Midbrain (tissue), 1 donor: Measurements from ENCODE around the gene COBL.
A peak's percentile ranks its signal among the peaks of the same experiment; 100 is the strongest.

Source experiments
- DNase-seq: peaks from one replicate; lab custom pipeline; 2025; lab: John Stamatoyannopoulos, UW

COBL gene

DNA sequence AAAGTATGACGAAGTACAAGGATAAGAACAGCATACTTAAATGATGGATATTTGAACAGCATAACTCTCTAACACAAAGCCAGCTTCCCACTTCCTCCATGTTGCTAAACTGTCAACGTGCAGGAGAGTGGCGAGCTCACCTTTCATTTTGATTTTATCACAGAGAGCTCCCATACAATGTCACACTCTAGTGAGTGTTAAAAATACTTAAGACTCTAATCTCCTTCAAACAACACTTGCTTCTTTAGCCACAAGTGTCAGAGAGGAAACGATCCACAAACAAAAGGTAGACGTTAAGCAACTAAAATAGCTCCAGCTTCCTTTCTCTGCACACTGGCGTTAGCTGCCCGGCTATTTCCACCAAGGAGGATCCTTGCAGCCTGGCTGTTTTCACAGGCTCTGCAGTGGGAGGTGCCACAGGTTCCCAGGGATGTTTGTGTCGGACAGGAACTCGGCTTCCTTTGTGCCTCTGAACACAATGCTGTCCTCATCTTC, 194.6 kb downstream of the COBL start:
- DNase-seq, result no peak

DNA sequence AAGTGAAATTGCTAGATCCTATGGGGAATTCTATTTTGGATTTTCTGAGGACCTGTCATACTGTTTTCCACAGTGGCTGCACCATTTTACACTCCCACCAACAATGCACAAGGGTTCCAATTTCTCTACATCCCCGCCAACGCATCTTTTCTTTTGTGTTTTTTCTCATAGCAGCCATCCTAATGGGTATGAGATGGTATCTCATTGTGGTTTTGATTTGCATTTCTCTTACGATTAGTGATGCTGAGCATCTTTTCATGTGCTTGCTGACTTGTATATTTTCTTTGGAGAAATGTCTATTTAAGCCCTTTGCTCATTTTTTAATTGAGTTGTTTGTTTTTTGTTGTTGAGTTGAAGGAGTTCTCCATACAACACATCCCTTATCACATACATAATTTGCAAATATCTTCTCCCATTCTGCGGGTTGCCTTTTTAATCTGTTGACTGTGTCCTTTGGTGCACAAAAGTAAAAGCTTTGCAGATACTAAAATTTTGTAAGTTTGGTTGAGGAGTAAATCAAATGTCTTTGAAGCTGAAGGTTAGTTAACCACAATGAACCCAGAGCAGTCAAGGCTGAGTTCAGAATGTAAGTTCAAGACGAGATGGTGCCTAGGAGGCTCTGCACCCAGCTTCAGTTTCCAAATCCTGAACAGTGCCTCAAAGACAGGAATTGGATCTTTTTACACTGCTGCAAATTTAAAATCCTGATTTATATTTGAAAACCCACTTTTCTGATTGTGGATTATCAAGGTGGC, 195.4 kb downstream of the COBL start:
- no peak for DNase-seq

DNA sequence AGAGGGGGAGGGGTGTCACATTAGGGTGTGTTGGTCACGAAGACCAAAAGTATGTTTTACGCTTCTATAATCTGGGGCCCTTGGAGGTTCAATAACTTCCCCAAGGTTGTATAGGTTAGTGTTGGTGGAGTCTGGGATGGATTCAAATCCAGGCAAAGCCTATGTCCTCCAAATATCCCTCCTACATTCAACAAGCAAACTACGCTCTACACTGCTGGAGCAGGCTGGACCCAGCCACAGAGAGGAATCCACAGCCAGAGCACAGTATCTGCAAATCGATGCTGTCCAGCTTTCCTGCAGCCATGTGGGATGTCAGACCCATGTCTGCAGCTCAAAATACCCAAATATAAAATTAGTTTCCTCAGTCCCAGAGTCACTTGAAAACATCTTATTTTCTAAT, 198.0 kb downstream of the COBL start:
- DNase-seq, result no peak

DNA sequence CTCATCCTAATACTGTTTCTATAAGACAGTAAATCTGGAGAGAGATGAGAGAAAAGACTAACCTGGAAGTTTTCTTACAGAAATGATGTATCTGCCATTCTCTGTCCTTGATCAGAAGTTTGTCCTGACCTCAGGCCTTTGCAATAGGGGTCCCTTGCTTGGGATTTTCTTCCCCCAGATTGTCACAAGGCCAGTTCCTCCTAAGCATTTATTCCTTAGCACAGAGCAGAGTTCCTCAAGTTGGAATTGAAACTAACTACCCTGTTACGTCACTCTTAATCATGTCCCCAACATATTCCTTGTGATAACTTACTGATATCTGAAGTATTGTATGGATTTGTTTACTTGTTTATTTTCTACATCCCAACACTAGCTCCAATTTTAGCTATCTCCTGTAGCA, 202.1 kb downstream of the COBL start:
- no peak for DNase-seq

DNA sequence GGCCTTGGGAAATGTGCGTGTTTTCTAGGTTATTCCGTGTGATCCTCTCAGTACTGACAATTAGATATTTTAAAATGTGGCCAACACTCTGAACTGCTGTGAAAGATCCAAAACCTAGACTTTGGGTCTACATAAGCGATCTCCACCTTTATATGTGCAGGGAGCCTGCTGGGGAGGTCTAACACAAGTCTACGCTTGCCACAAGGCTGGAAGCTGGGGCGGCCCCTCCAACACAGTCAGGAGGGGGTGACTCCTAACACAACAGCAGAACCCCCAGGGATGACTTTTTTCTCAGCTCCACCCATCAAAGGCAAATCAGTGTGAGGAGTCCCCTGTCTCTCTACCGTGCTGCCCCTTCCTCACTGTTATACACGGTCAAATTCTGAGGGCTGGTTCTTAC, 202.6 kb downstream of the COBL start:
- no peak for DNase-seq

DNA sequence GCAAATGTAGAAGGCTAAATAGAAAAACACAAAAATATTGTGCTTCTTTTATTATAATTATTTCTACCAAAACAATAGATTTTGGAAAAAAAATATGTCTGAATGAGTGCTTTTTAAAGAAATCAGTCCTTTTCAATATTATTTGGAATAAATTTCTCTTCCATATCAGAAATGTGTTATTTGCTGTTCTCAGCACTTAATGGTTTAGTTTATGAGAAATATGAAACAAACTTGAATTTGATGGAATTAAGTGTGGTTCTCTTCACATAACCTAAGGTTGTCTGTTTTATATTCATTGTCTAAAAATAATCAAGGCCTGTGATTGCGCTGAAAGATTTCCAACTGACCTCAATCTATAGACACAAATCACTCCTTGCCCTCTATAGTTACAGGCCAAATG, 203.0 kb downstream of the COBL start:
- DNase-seq, result no peak

DNA sequence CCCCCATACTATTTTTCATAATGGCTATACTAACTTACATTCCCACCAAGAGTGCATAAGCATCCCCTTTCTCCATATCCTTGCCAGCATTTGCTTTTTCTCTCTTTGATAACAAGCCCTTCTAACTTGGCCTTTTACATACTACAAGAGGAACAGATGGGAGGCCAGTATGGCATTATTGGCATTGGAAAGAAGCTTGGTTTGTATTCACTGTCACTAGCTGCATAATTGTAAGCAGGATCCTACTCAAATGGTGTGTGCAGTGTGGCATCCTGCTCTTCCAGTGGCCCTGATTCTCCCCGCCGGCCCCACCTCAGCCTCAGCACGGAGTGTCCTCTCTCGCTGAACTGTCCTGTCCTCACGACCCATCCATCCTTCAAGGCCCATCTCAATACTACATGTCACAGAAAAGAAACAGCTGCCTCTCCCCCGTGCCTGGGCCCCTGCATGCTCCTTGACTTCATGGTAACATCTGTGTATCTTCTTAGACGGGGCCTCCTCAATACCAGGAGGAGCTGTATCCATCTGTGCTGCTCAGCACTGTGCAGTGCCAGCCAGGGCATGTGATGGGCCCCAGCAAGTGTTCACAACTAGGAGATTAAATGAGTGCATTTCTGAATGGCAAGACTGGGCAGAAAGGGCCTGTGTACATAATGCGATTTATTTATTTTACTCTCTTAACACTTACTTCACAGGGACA, 205.2 kb downstream of the COBL start:
- DNase-seq, result no peak

DNA sequence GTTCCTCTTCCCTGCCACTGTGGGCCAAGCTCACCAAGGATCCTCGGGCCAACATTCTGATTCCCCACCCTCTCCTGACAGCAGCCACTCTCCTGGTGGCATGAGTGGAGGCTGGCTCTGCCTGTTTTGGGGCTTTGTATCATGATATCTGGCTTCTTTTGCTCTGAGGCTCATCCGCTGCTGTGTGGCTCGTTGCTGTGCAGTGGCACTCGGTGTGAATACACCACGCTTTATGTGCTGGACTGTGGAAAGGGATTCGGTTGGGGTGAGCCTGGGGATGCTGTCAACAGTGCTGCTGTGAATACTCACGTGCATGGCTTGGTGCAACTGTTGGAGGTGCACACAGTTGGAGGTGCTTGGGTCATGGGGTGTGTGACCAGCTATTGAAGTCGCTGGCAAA, 208.5 kb downstream of the COBL start:
- no peak for DNase-seq

DNA sequence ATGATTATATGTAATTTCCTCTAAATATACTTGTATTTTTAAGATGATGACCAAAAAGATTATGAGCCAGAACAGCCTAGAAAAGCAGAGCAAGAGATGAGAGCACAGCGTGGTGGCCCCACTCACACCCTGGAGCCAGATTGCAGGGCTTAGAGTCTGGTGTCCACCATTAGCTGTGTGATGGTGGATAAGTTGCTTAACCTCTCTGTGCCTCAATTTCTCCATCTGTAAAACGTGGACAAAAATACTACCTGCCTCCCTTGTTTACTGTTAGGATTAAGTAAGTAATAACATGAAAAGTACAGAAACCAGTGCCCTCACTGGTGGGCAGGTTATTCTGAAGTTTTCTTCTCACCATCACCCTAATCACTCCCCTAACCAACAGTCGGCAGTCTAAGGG, 212.3 kb downstream of the COBL start:
- no peak for DNase-seq

DNA sequence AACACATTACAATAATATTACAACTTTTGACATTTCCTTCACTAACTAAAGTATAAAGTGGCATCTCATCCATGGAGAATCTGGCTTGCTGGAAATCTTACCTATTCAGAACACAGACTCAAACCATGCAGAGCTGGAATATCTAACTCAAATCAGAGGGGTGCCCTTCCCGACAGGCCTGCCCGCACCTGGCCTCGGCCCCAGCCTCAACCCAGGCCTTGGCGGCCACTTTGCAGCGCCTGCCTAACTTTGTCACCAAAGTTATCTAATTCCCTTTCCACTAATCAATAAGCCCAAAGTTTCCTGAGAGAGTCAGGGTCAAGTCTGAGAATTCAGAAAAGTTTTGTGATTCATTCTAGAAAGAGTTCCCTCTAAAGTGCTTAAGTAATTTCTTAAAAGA, 212.9 kb downstream of the COBL start:
- no peak for DNase-seq

DNA sequence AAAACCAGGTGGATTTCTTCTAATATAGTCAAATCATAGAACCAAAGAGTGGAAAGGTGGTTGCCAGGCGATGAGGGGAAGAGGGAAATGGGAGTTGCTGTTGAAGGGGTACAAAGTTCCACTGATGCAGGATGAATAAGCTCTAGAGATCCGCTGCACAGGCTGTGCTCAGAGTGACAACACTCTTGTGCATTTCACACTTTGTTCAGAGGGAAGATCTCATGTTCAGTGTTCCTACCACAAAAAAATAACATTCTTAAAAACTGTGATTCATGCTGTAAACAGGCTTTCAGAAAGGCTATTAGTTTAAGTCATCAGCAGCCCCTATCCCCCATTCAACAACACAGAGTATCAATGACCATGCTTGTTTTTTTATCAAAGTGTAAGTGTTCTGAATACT, 213.8 kb downstream of the COBL start:
- no peak for DNase-seq

DNA sequence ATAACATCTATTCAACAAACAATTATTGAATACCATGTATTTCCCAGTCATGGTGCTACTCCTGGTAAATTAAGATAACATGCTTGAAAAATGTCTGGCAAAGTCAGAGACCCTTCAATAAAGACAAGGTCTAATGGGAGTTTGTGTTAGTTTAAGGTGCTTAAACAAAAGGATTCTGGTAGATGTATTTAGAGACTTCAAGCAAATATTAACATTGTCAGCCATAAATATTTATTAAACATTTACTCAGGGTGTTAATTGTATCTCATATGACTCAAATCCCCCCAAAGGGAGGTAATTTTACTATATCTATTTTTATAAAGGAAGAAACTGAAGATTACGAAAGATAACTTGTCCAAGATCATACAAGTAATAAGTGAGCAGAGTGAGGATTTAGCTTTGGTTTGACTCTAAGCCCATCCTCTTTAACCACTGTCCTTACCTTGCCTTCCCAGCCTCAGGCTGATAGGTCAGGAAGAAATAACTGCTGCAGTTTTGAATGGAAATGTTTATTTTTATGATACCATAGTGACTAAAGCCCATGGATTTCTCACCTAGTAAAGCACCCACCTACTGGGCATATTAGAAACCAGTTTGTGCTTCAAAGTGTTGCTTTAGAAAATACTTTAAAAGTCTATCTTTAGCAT, 215.4 kb downstream of the COBL start:
- DNase-seq, result no peak

DNA sequence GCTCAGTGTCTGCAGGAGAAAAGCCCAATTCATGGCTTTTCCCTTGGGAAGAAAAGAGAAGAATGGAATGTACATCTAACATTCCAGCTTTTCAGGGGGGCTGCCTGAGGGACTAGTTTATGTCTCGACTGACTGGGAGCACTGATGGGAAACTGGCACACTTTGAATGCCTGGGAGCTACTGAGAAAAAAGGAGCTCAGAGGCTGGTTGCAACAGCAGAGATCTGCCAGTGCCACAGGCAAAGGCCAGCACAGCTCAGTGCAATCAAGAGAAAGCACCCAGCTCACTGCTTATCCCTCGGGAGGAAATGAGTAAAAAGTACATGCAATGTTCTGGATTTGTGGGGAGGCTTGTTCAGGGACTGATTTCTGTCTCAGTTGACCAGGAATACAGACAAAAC, 226.2 kb downstream of the COBL start:
- no peak for DNase-seq

DNA sequence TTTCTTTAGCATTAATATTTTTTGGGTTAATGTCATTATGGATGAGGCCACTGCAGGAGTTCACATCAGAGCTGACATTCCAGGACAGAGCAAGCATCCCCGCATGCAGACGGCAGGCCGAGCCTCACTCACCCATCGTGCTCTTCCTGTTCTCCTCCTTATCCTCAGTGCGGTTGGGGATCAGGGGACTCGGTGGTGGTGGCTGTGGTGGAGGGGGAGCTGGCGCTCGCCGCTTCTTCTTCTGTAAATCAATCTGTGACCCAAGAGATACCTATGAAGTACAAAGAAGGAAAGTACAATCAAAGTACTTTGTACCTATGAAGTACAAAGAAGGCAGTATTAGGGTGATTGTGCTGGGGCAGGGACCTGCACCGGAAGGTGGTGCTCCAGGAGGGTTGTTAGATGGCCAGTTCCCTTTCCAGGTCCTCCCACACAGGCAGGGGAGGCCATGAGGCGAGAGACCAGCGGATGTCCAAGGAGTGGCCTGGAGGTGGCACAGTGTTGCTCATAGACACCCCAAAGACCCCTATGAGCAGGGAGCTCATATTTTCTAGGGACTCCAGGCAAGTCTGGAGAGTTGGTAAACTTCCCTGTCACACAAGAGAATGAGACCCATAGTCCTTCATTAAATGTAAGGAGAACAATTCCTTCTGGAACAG, 231.4 kb downstream of the COBL start:
- DNase-seq, result no peak

DNA sequence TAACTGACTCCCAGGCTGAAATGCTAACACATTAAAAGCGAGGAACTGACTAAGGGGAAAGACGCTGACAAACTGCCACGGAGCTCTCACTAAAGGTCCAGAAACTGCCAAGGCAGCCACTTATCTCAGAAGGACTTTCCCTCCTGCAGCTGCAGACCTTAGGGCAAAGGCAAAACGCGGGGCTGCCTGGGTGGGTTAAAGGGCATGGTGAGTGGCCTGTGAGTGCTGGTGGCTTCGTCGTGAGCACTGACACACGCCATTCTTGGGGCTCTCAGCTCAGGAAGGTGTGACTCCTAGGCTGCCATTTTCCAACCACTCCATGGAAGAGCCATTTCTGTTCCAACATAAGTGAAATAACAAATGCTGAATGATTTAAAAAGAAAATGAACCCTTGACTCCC, 232.5 kb downstream of the COBL start:
- DNase-seq, result no peak

DNA sequence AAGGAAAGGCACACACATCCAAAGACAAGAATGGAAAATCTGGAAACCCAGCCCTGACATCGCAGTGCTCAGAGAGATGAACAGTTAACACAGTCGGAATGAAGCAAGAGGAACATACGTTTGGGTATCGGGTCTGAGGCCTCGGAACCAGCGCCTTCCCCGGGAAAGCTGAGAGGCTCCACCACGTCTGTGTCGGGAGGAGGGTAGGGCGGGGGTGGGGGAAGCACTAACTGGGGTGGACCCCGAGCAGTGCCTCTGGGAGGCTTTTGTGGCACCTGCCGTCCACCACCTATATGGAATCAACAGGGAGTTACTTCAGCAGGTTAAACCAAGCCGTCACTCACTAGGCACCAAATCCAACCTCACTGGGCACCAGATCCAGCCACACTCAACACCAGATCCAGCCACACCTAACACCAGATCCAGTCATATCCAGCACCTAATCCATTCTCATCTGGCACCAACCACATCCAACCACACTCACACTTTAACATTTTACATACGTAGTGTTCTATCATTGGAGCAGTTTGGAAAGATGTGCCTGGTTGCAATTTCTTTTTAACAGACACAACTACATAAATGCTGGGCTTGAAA, 233.6 kb downstream of the COBL start:
- DNase-seq, result no peak

DNA sequence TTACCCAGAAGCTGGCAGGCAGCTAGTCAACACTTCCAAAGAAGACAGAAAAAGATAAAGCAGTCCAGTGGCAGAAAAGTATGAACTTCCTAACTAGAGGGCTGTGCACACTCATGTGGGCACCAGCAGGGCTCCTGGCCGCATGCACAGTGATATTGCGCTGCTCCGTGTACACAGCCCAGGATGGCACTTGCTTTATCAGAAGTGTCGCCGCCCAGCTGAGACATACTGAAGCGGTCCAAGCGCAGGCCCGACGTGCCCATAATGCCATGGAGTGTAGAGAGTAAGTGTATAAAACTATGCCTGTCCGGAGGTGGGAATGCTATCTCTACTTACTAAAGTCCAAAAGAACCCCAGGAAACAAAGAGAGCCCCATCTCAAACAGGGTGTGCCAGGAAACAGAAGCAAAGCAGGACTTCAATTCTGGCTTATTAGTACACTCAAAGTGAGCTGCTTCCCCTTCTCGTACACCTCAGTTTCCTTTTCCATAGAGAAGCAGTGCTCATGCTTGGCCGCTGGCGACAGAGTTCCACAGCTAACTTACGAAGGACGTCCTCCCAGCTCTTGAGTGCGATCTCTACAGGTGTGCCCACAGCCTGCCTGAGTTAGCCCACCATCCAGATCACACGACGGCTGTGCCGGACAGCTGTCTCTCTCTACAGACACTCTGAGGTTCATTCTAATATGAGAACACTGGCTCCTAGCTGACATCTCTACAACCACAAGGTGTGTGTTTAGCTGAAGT, 234.3 kb downstream of the COBL start:
- DNase-seq, result no peak

DNA sequence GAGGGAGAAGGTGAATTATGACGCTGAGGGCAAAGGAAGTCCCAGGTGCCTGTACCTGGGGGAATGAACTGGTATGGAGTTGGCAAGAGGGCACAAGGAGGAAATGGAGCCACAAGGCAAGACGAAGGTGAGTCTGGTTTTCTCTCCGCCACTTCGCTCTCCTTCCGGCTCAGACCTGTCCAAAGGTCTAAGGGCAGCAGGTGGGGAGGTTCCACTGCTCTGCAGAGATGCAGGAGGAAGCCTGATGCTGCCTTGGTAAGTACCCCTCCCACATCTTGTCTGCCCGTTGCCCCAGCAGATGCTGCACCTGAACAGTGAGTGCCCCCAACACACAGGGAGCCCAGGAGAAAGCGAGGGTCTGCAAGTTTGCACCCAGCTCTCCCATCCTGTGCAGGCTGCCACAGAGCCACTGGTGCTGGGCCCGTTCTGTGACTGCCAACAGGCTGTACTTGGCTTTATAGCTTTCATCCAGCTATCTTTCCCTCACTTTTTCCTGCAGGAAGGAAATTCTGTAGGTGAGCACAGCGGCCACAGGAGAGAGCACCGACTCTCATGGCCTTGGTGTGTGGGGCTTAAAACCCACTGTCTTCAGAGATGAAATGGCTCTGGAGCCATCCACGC, 235.2 kb downstream of the COBL start:
- DNase-seq, result no peak

DNA sequence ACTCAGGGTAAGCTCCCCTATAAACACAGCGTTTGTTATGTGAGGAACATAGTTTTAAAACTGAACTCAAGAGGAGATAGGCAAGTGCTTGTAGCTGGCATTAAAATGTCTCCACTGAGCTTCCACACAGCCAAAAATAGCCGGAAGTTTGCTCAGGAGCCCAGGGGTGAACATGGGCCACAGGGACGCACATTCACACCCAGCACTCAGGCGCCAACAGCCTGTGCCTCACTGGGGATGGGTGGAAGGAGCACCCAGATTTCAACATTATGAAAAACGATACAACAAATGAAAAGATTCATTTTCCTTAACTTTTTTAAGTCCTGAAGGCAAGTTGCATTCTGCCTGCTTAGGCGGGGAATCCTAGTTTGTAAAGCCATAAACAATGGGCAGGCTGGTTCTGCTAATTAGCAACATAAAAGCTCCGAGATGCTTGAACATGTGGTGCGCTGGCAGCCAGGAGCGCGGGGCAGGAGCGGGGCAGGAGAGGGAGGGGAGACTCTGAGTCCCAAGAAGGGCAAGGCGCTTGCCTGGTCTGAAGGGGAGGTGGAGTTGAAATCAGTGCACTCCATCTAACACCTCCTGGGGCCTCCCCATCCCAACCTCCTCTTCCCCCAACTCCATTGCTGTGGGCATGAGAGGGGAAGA, 235.9 kb downstream of the COBL start:
- DNase-seq, result peak; percentile 16

DNA sequence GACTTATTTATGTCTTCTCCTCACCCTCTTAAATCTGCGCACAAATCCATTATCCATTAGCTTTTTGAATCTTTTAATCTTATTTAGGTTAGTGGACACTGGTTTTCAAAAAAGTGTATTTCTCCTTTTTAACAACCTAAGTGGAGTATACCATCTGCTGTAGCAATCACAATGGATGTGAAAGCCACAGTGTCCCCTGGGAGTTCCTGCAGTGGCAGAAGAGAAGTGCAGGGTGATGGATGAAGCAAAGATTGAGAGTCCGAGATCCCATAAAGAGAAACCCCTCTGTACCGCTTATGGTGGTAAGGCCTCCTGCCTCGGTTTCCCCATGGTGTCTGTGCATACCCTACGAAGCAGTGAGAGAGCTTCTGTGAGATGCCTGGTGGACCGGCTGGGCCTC, 236.4 kb downstream of the COBL start:
- no peak for DNase-seq

DNA sequence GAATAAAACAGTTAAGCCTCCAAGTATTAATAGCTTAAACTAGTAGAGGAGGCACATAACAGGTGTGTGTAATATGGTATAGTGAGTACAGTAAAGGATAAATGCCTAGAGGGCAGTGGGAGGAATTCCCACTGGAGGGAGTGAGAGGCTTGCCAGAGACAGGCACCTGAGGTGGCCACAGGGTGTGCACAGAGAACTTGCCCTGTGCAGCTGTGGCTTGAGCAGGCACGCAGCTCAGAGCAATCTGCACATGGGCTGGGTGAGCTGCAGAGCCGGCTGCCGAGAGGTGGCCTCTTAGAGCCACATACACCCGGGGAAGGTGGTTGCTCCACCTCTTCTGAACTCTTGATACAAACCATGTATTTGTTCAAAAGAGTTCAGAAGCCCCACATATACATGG, 237.1 kb downstream of the COBL start:
- DNase-seq, result no peak
